MG63 (cell line): Measurements from ENCODE around the gene RGS6. TPM values are rescaled to one million over a fixed set of nuclear protein-coding genes. Genes with fewer than 3 reads are reported as not detected.

Source experiments
- DNase-seq: peaks from one replicate; pipeline ENCODE4 v3.0.0-alpha.2; 2020
- H3K27me3 ChIP-seq: fragments of 250-450 bp; sonication (Bioruptor Pico); 2 replicates; pipeline ENCODE4 v1.5.1; 2020; ENCODE audit warnings: mild to moderate bottlenecking, moderate library complexity
- H3K36me3 ChIP-seq: fragments of 250-450 bp; sonication (Bioruptor Pico); 2 replicates; pipeline ENCODE4 v1.5.1; 2020; ENCODE audit warnings: mild to moderate bottlenecking, moderate library complexity
- H3K4me3 ChIP-seq: fragments of 250-450 bp; sonication (Bioruptor Pico); 2 replicates; pipeline ENCODE4 v1.5.1; 2020; ENCODE audit warnings: mild to moderate bottlenecking, moderate library complexity
- H3K9me3 ChIP-seq: fragments of 250-450 bp; sonication (Bioruptor Pico); 2 replicates; pipeline ENCODE4 v1.5.1; 2020; ENCODE audit warnings: mild to moderate bottlenecking, moderate library complexity
- total RNA-seq: library from RNA; depleted of rRNA; stranded (reverse); fragments of >200 nt; shearing (Covaris generic); gene quantifications from 2 replicates; pipeline ENCODE4 v1.2.3, GENCODE V29; 2014; ENCODE audit warnings: low replicate concordance

The RGS6 gene
- total RNA-seq, 1 experiment from 2014 or later, result not detected

DNA sequence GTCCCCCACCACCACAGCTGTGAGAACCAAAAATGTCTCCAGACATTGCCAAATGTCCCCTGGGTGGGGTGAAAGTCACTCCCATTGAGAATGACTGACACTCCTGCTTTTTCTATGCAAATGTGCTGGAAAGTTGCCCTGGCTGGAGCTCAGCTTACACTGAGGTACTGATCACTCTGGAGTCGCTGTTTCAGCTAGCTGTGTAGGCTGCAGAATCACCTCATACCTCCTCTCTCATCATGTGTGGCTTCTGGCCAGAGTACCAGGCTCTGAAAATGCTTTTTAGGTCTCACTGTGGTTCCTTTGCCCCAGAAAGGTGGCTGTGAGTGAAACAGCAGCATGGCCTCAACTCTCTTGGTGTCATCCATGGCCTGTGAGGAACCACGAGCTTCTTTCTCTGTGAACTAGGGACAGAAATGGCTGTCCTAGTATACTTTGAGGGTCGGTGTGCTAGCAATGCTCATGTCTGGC, 547.3 kb downstream of the RGS6 start:
- Histone ChIP-seq H3K4me3 (no peak overlapping the region), H3K36me3 (no peaks in the 10 kb centered on the region), H3K27me3 (no peaks in the 10 kb centered on the region), H3K9me3 (no peaks in the 10 kb centered on the region)
- no peak for DNase-seq

- H3K27me3 ChIP-seq, result no peaks in the 10 kb centered on the region
- no peak for DNase-seq
- H3K9me3 ChIP-seq, result no peaks in the 10 kb centered on the region
These were observed 548.4 kb downstream of the RGS6 start for GRCh38 chr14:72480464-72481243.

DNA sequence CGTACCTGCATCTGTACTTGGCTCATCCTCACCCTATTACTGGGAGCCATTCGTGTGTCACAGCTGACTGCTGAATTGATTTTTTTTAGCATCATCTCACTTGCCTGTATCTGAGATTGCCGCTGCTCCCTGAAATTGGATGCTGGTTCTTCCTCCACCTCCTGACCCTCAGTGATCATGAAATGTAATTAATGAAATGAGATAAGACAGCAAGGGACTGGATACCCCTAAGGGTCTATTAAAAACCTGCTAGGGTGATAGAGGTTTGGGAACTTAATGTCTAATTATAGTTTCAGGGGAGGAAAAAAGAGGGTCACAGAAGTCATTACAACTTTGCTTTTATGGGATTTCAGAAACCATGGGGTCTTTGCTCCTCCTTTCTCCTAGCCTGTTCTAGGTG, 551.1 kb downstream of the RGS6 start:
- Histone ChIP-seq H3K36me3 (no peaks in the 10 kb centered on the region), H3K4me3 (no peak overlapping the region), H3K9me3 (no peaks in the 10 kb centered on the region), H3K27me3 (no peaks in the 10 kb centered on the region)
- no peak for DNase-seq

More at GRCh38 chr14:72480464-72481243, 548.4 kb downstream of the RGS6 start:
- no peaks in the 10 kb centered on the region for H3K36me3 ChIP-seq
- H3K4me3 ChIP-seq, result no peak overlapping the region

- Histone ChIP-seq H3K4me3 (no peak overlapping the region), H3K9me3 (no peaks in the 10 kb centered on the region), H3K27me3 (no peaks in the 10 kb centered on the region), H3K36me3 (no peaks in the 10 kb centered on the region)
- DNase-seq, result no peak
These were observed 553.5 kb downstream of the RGS6 start for GRCh38 chr14:72485695-72486094.

DNA sequence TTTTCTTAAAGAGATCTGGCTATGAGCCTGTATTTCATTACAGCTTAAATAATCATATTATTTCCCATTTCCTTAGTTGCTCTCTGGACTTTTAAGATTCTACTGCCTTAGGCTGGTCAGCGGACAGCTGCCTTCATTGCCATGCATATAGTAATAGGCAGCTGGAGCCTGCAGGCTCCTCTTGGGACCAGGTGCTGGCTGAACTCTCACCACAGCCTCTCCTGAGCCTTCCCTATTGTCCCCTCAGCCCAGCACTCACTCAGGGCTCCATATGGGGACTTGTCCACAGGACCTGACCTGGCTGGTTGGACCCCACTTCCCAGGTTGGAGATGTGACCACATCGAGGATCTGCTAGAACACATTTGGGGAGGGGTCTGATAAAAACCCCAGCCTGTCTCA, 556.3 kb downstream of the RGS6 start:
- Histone ChIP-seq H3K27me3 (no peaks in the 10 kb centered on the region), H3K4me3 (no peak overlapping the region), H3K9me3 (no peaks in the 10 kb centered on the region), H3K36me3 (no peaks in the 10 kb centered on the region)
- no peak for DNase-seq

- Histone ChIP-seq H3K9me3 (peaks cover 1% of the 10 kb centered on the region; the same call in 1 of the 2 replicates), H3K36me3 (no peaks in the 10 kb centered on the region), H3K4me3 (no peak overlapping the region), H3K27me3 (no peaks in the 10 kb centered on the region)
- no peak for DNase-seq
These were observed 560.0 kb downstream of the RGS6 start for GRCh38 chr14:72492196-72492595.

DNA sequence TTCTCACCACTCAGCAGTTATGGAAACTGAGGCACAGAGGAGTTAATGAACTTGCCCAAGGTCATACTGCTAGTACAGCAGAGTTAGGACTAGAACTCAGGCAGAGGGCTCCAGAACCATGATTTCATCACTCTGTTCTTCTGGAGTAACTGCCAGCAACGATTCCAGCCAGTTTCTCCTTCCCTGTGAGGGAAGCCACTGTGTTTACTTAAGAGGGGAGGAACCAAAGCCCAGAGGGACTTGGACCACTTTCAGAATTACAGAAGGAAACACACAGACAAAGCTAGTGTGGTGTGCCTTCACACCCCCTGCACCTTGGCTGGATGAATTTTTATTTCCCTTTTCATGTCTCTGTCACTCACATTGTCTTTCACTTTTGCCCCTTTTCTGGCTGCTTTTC, 563.4 kb downstream of the RGS6 start:
- DNase-seq, result peak; percentile 25
- no peaks in the 10 kb centered on the region for H3K36me3 ChIP-seq
- H3K9me3 ChIP-seq, result peaks cover 1% of the 10 kb centered on the region; the same call in 1 of the 2 replicates
- H3K27me3 ChIP-seq, result no peaks in the 10 kb centered on the region
- no peak overlapping the region for H3K4me3 ChIP-seq

- H3K4me3 ChIP-seq, result no peak overlapping the region
- DNase-seq, result no peak
- H3K9me3 ChIP-seq, result peaks cover 1% of the 10 kb centered on the region; the same call in 1 of the 2 replicates
- no peaks in the 10 kb centered on the region for H3K36me3 ChIP-seq
- no peaks in the 10 kb centered on the region for H3K27me3 ChIP-seq
These were observed 566.4 kb downstream of the RGS6 start for GRCh38 chr14:72498646-72499045.

DNA sequence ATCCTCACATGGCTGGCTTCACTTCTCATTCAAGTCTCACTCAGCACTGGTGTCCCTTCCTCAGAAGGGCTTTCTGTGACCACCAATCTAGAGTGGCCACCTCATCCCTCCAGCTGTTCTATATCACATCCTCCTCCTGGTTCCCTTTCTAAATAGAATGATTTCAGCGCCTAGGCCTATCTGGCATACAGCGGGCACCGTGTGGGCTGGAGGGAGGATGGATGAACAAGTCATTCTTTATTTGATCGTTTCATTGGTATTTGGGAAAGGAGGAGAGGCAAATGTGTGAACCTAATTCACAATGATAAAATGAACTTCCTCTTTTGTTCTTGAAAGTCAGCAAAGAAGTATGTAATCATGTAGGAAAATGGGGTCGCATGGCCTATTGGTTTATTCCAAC, 567.5 kb downstream of the RGS6 start:
- H3K9me3 ChIP-seq, result no peaks in the 10 kb centered on the region
- H3K36me3 ChIP-seq, result no peaks in the 10 kb centered on the region
- DNase-seq, result no peak
- H3K27me3 ChIP-seq, result no peaks in the 10 kb centered on the region
- no peak overlapping the region for H3K4me3 ChIP-seq

GRCh38 chr14:72500234-72500838, 568.1 kb downstream of the RGS6 start:
- Histone ChIP-seq H3K9me3 (no peaks in the 10 kb centered on the region), H3K27me3 (no peaks in the 10 kb centered on the region), H3K4me3 (no peak overlapping the region), H3K36me3 (no peaks in the 10 kb centered on the region)
- no peak for DNase-seq

- no peaks in the 10 kb centered on the region for H3K27me3 ChIP-seq
- no peaks in the 10 kb centered on the region for H3K36me3 ChIP-seq
- H3K9me3 ChIP-seq, result no peaks in the 10 kb centered on the region
- H3K4me3 ChIP-seq, result no peak overlapping the region
- DNase-seq, result no peak
These were observed 569.2 kb downstream of the RGS6 start for GRCh38 chr14:72501439-72501838.

DNA sequence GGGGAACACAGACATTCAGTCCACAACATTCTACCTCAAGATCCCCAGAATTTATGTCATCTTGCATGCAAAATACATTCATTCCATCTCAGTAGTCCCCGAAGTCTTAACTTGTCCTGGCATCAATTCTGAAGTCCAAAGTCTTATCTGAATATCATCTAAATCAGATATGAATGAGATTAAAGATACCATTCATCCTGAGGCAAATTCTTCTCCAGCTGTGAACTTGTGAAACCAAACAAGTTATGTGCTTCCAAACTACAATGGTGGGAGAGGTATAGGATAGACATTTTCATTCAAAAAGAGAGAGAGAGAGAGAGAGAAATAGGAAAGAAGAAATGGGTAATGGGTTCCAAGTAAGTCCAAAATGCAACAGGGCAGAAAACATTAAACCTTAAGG, 571.0 kb downstream of the RGS6 start:
- no peaks in the 10 kb centered on the region for H3K27me3 ChIP-seq
- no peak overlapping the region for H3K4me3 ChIP-seq
- H3K36me3 ChIP-seq, result no peaks in the 10 kb centered on the region
- no peak for DNase-seq
- H3K9me3 ChIP-seq, result no peaks in the 10 kb centered on the region

DNA sequence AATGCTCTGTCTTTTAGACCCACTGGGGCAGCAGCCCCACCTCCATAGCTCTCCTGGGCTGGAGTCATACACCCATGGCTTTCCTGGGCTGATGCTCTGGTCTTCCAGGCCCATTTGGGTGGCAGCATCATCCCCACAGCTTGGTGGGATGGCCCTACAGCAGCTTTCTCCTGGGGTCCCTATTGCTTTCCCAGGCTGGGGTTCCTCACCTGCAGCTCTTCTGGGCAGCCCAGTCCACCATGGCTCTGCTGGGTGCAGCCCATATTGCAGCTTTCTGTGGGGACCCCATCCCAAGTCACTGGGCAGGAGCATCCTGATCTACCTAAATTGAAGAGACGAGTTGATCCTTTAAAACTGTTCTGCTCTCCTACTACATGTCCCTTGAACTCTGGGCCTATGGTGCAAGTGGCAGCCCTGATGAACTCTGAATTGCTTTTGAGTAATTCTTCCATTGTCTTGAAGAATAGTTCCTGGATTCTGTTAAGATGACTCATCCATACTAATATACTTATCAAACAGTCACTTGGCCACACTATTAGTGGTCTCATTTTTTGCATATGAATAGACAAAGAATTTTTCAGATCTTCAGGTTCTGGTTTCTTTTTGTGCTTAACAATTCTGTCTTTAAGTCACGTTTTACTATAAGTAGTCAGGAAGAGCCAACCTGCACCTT, 571.6 kb downstream of the RGS6 start:
- Histone ChIP-seq H3K4me3 (no peak overlapping the region), H3K27me3 (no peaks in the 10 kb centered on the region), H3K9me3 (no peaks in the 10 kb centered on the region), H3K36me3 (no peaks in the 10 kb centered on the region)
- DNase-seq, result no peak

GRCh38 chr14:72510566-72510965, 578.3 kb downstream of the RGS6 start:
- Histone ChIP-seq H3K36me3 (no peaks in the 10 kb centered on the region), H3K27me3 (no peaks in the 10 kb centered on the region), H3K9me3 (no peaks in the 10 kb centered on the region), H3K4me3 (no peak overlapping the region)
- DNase-seq, result no peak

DNA sequence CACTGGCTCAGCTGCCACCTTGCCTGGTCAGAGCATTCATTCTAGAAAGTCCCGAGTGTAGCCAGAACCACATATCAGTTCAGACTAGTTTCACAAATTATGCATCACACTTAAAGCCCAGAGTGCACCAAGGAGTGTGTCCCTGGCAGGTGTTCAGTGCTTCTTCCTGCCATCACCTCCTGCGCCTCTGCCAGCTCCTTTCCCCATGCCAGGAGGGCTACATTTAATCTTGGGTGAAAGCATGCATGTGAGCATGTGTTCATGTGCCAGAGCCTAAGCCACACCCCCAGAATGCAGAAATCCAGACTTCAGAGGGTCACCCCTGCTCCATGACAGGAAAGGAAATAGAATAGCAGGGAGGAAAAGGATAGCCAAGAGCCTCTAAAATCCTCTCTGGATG, 580.1 kb downstream of the RGS6 start:
- Histone ChIP-seq H3K4me3 (no peak overlapping the region), H3K27me3 (no peaks in the 10 kb centered on the region), H3K9me3 (no peaks in the 10 kb centered on the region), H3K36me3 (no peaks in the 10 kb centered on the region)
- DNase-seq, result no peak

GRCh38 chr14:72512925-72513324, 580.7 kb downstream of the RGS6 start:
- no peak for DNase-seq
- Histone ChIP-seq H3K27me3 (no peaks in the 10 kb centered on the region), H3K4me3 (no peak overlapping the region)

DNA sequence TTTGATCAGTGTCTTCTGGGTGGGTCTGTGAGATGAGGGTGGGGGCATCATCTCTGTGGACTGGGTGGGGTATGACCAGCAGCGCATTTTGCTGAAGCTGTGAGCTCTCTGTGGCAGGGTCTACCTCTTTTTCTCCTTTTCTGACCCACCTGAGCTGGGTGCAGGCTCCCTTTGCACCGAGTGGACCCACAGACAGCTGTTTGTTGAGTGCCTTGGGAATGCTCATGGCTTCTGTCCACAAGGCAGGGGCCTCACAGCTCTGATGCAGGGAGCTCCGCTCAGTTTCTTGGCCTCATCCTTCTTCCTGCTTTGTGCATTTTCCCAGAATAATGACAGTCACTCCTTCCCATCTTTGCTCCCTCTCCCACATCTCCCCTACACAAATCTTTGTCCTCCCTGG, 581.1 kb downstream of the RGS6 start:
- no peak for DNase-seq
- H3K36me3 ChIP-seq, result no peaks in the 10 kb centered on the region

More at GRCh38 chr14:72512925-72513324, 580.7 kb downstream of the RGS6 start:
- Histone ChIP-seq H3K36me3 (no peaks in the 10 kb centered on the region), H3K9me3 (no peaks in the 10 kb centered on the region)

More for the DNA sequence above, 581.1 kb downstream of the RGS6 start:
- no peaks in the 10 kb centered on the region for H3K27me3 ChIP-seq
- no peaks in the 10 kb centered on the region for H3K9me3 ChIP-seq
- no peak overlapping the region for H3K4me3 ChIP-seq
